Measurements from ENCODE around the gene PAPSS1.

GRCh38 chr4:107640197-107640596 is 79.8 kb downstream of the PAPSS1 start:
- no peak for TF ChIP-seq CTCF (conservative IDR thresholded peaks at IDR 0.05 in 1 of 2, IDR thresholded peaks at IDR 0.05 in 1 of 2; ENCODE audit: low read depth in 1 of 2, low read length in 2 of 2)
- no peak for TF ChIP-seq EZH2 (IDR thresholded peaks at IDR 0.05; ENCODE audit: low read length, missing control alignments)

Measured in fibroblast of lung (primary cell).